PC-3 (cell line): ENCODE data around the gene MYLK3. TPM values are rescaled to one million over a fixed set of nuclear protein-coding genes. Genes with fewer than 3 reads are reported as not detected.

ENCODE experiments used
- ATAC-seq: fragments of 200-7000 bp; cut with Tn5 transposase; 2 replicates; pipeline ENCODE4 v1.9.1; 2020; ENCODE audit warnings: mild to moderate bottlenecking, moderate library complexity
- BruUV-seq: library from RNA; stranded (reverse); fragments of 400-500 nt; replicated peaks from 2 replicates; lab custom pipeline; 2021; lab: Mats Ljungman, UMichigan
- CTCF ChIA-PET: fragments of 300-600 bp; sonication (Branson Sonifier 250); formaldehyde crosslinking; loops from one replicate; lab custom pipeline; 2022; ENCODE audit warnings: antibody characterized with exemption; lab: Charles Lee
- POLR2A ChIA-PET: fragments of 300-600 bp; sonication (Branson Sonifier 250); formaldehyde crosslinking; loops from one replicate; lab custom pipeline; 2022; ENCODE audit warnings: antibody characterized with exemption; ENCODE audit not compliant: unreplicated experiment; lab: Charles Lee
- DNase-seq: peaks from one replicate; pipeline ENCODE4 v3.0.0-alpha.2; 2015
- H2AFZ ChIP-seq: fragments of 300-600 bp; sonication (generic); 2 replicates; pipeline ENCODE4 v1.6.0; 2016; ENCODE audit warnings: antibody characterized with exemption, low read length
- H3F3A ChIP-seq: fragments of 300-600 bp; sonication (generic); one replicate; pipeline ENCODE4 v1.6.0; 2017; ENCODE audit warnings: antibody characterized with exemption, low read length, control low read depth, mild to moderate bottlenecking; ENCODE audit not compliant: unreplicated experiment
- H3K27ac ChIP-seq: fragments of 300-600 bp; sonication (generic); 2 replicates; pipeline ENCODE4 v1.5.1; 2016; ENCODE audit warnings: mild to moderate bottlenecking, low read length
- H3K27me3 ChIP-seq: fragments of 300-600 bp; sonication (generic); 2 replicates; pipeline ENCODE4 v1.6.1; 2016; ENCODE audit warnings: low read length, mixed read lengths
- H3K36me3 ChIP-seq: fragments of 300-600 bp; sonication (generic); 2 replicates; pipeline ENCODE4 v1.6.1; 2016; ENCODE audit warnings: low read depth, mixed run types, low read length, mixed read lengths
- H3K4me1 ChIP-seq: fragments of 300-600 bp; sonication (generic); 2 replicates; pipeline ENCODE4 v1.5.1; 2016; ENCODE audit warnings: low read length; ENCODE audit not compliant: insufficient read depth
- H3K4me2 ChIP-seq: fragments of 300-600 bp; sonication (generic); 2 replicates; pipeline ENCODE4 v1.6.0; 2016; ENCODE audit warnings: low read length
- H3K4me3 ChIP-seq: fragments of 300-600 bp; sonication (generic); 2 replicates; pipeline ENCODE4 v1.5.1; 2016; ENCODE audit warnings: mild to moderate bottlenecking, low read length, mixed read lengths
- H3K79me2 ChIP-seq: fragments of 300-600 bp; sonication (generic); 2 replicates; pipeline ENCODE4 v1.6.1; 2017; ENCODE audit warnings: low read length, mixed read lengths
- H3K9ac ChIP-seq: fragments of 300-600 bp; sonication (generic); 2 replicates; pipeline ENCODE4 v1.6.0; 2016; ENCODE audit warnings: mild to moderate bottlenecking, low read length
- H3K9me2 ChIP-seq: fragments of 300-600 bp; sonication (generic); replicated peaks from 2 replicates; pipeline ENCODE4 v1.6.1; 2016; ENCODE audit warnings: mixed run types, low read length, mixed read lengths
- H3K9me3 ChIP-seq: fragments of 300-600 bp; sonication (generic); 2 replicates; pipeline ENCODE4 v1.6.1; 2016; ENCODE audit warnings: low read length, mixed read lengths
- H4K20me1 ChIP-seq: fragments of 300-600 bp; sonication (generic); 2 replicates; pipeline ENCODE4 v1.6.1; 2016; ENCODE audit warnings: low read length, mixed read lengths
- EZH2 ChIP-seq: fragments of 300-600 bp; sonication (generic); IDR thresholded peaks from one replicate; pipeline ENCODE4 v1.6.1; 2017; ENCODE audit warnings: antibody characterized with exemption, mild to moderate bottlenecking, low read length; ENCODE audit not compliant: unreplicated experiment
- EZH2phosphoT487 ChIP-seq: fragments of 300-600 bp; sonication (generic); IDR thresholded peaks from 2 replicates; pipeline ENCODE4 v1.6.1; 2018; ENCODE audit warnings: mild to moderate bottlenecking, antibody characterized with exemption, low read length, borderline replicate concordance
- intact Hi-C: fragments of 100-400 bp; cut with micrococcal nuclease; formaldehyde crosslinking; loops from 2 replicates; pipeline ENCODE4 v1.9.0; 2023
- total RNA-seq: library from RNA; depleted of rRNA; stranded (reverse); fragments of >200 nt; gene quantifications from 2 replicates; pipeline ENCODE4 v1.2.3, GENCODE V29; 2014
- TF ChIP-seq, protein P1 (sequence below): fragments of 300-600 bp; sonication (generic); conservative IDR thresholded peaks from 2 replicates; pipeline ENCODE4 v1.5.1; 2017; ENCODE audit warnings: antibody characterized with exemption, low read depth, mild to moderate bottlenecking, low read length

Gene MYLK3
- total RNA-seq, 1 experiment from 2014 or later = under 0.01 TPM

DNA sequence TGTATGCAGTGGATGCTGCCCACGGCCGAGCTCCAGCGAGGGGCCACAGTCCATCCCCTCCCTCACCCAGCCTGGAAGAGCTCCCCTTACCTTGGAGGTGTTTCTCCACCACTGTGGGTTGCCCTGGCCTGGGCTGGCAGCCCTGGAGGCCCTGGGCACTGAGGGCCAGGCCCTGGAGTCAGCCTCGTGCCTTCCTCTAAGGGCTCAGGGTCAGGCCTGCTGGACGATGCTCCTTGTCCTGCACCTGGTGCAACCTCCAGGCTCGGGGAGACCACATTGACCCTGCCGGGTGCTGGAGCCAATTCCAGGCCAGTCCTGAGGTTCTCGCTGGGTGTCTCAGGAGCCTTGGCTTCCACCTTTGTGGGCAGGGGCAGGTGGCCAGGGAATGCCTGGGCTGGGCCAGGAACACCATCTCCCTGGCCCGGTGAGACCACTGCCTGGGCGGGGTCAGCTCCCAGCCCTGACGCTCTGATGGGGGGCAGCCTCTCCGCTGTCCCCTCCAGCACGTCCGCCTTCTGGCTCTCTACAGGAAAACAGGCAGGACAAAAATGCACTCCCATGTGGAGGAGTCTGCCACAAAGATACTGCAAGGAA lies 10.4 kb downstream of the MYLK3 start:
- POLR2A ChIA-PET = no interaction called here

DNA sequence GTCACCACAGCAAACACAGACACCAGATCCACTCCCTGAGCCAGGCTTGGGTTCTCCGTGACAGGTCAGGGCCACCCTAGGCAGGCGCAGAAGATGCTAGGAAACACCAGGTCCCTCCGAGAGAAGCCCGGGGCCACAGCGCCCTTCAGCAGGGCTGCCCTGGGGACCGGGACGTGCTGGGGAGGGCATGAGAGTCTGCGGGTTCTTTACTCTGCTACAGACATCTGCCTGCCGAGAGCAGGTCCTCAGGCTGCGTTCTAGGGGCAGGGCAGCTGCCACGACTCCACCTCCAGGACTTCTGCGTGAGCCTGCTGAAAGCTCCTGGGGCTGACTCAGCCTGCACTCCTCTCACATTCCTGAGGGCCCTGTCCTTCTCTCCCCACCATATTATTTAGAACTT lies 11.4 kb downstream of the MYLK3 start:
- Histone ChIP-seq H3K4me3 (no peak overlapping the region), H3K27me3 (no peaks in the 10 kb centered on the region), H3K79me2 (no peaks in the 10 kb centered on the region), H3K9me2 (no peaks in the 10 kb centered on the region), H3K4me2 (no peak overlapping the region), H4K20me1 (no peaks in the 10 kb centered on the region), H3K4me1 (no peaks in the 10 kb centered on the region), H3F3A (no peaks in the 10 kb centered on the region), H2AFZ (no peak overlapping the region), H3K9me3 (no peaks in the 10 kb centered on the region), H3K36me3 (no peaks in the 10 kb centered on the region), H3K9ac (no peak overlapping the region), H3K27ac (no peak overlapping the region)
- TF ChIP-seq EZH2phosphoT487 (no peak), EZH2 (no peak)
- TF ChIP-seq, protein P1, sequence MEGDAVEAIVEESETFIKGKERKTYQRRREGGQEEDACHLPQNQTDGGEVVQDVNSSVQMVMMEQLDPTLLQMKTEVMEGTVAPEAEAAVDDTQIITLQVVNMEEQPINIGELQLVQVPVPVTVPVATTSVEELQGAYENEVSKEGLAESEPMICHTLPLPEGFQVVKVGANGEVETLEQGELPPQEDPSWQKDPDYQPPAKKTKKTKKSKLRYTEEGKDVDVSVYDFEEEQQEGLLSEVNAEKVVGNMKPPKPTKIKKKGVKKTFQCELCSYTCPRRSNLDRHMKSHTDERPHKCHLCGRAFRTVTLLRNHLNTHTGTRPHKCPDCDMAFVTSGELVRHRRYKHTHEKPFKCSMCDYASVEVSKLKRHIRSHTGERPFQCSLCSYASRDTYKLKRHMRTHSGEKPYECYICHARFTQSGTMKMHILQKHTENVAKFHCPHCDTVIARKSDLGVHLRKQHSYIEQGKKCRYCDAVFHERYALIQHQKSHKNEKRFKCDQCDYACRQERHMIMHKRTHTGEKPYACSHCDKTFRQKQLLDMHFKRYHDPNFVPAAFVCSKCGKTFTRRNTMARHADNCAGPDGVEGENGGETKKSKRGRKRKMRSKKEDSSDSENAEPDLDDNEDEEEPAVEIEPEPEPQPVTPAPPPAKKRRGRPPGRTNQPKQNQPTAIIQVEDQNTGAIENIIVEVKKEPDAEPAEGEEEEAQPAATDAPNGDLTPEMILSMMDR = no peak
- no TSS peak for BruUV-seq
- ChIA-PET POLR2A (no interaction called here), CTCF (no interaction called here)
- intact Hi-C loops = no loop called here
- DNase-seq (no peak), ATAC-seq (no peak)

More for the DNA sequence above, 10.4 kb downstream of the MYLK3 start:
- Histone ChIP-seq H3K4me2 (no peak overlapping the region), H3K9me2 (no peaks in the 10 kb centered on the region), H3K9me3 (no peaks in the 10 kb centered on the region), H2AFZ (no peak overlapping the region), H4K20me1 (no peaks in the 10 kb centered on the region), H3K4me3 (no peak overlapping the region), H3K27ac (no peak overlapping the region), H3K27me3 (no peaks in the 10 kb centered on the region), H3K36me3 (no peaks in the 10 kb centered on the region), H3F3A (no peaks in the 10 kb centered on the region), H3K79me2 (no peaks in the 10 kb centered on the region), H3K4me1 (no peaks in the 10 kb centered on the region), H3K9ac (no peak overlapping the region)
- ATAC-seq = no peak
- BruUV-seq = no TSS peak
- intact Hi-C loops = no loop called here
- CTCF ChIA-PET = no interaction called here
- TF ChIP-seq EZH2 (no peak), EZH2phosphoT487 (no peak)
- TF ChIP-seq, protein P1 = no peak
- DNase-seq = no peak

- H3K9me2 ChIP-seq = no peaks in the 10 kb centered on the region
- ATAC-seq = no peak
- intact Hi-C loops = no loop called here
- no peak overlapping the region for H3K27ac ChIP-seq
- no TSS peak for BruUV-seq
- no peaks in the 10 kb centered on the region for H3K4me1 ChIP-seq
- H2AFZ ChIP-seq = no peak overlapping the region
- H3K9me3 ChIP-seq = no peaks in the 10 kb centered on the region
- TF ChIP-seq, protein P1 = no peak
- no peak for TF ChIP-seq EZH2phosphoT487
- no peaks in the 10 kb centered on the region for H3K79me2 ChIP-seq
- ChIA-PET POLR2A (no interaction called here), CTCF (no interaction called here)
- H3F3A ChIP-seq = no peaks in the 10 kb centered on the region
- no peak overlapping the region for H3K4me3 ChIP-seq
- H3K36me3 ChIP-seq = no peaks in the 10 kb centered on the region
- no peak overlapping the region for H3K9ac ChIP-seq
- no peaks in the 10 kb centered on the region for H3K27me3 ChIP-seq
- DNase-seq = no peak
- no peak overlapping the region for H3K4me2 ChIP-seq
- no peaks in the 10 kb centered on the region for H4K20me1 ChIP-seq
Observed at GRCh38 chr16:46733319-46733830, 14.8 kb downstream of the MYLK3 start.
